WTC11 (cell line): ENCODE measurements around the gene MEAK7.

Experiments used
- ESRRA ChIP-seq: sonication (generic); formaldehyde crosslinking; IDR thresholded peaks from 2 replicates; pipeline ENCODE4 v1.8.1; 2022; ENCODE audit warnings: mild to moderate bottlenecking, missing genetic modification reagents, borderline replicate concordance
- FOXJ3 ChIP-seq: sonication (generic); formaldehyde crosslinking; IDR thresholded peaks from 2 replicates; pipeline ENCODE4 v1.9.0; 2021; ENCODE audit warnings: missing genetic modification reagents, mild to moderate bottlenecking, borderline replicate concordance
- JAZF1 ChIP-seq: fragments of 250-450 bp; sonication (Bioruptor Pico); IDR thresholded peaks from 2 replicates; pipeline ENCODE4 v1.9.0; 2021; ENCODE audit warnings: moderate library complexity, mild to moderate bottlenecking, inconsistent platforms
- JUN ChIP-seq: sonication (generic); formaldehyde crosslinking; IDR thresholded peaks from 2 replicates; pipeline ENCODE4 v1.8.0; 2023; ENCODE audit warnings: mild to moderate bottlenecking, missing genetic modification reagents
- MYBL2 ChIP-seq: sonication (generic); formaldehyde crosslinking; IDR thresholded peaks from 2 replicates; pipeline ENCODE4 v1.8.1; 2023; ENCODE audit warnings: mild to moderate bottlenecking, moderate library complexity, missing genetic modification reagents
- TEAD4 ChIP-seq: sonication (generic); formaldehyde crosslinking; IDR thresholded peaks from 2 replicates; pipeline ENCODE4 v1.8.0; 2022; ENCODE audit warnings: mild to moderate bottlenecking, missing genetic modification reagents
- TP53 ChIP-seq: sonication (generic); formaldehyde crosslinking; IDR thresholded peaks from 2 replicates; pipeline ENCODE4 v1.8.1; 2023; ENCODE audit warnings: mild to moderate bottlenecking, missing genetic modification reagents
- ZBTB21 ChIP-seq: sonication (generic); formaldehyde crosslinking; IDR thresholded peaks from 2 replicates; pipeline ENCODE4 v1.8.1; 2023; ENCODE audit warnings: mild to moderate bottlenecking, missing genetic modification reagents, borderline replicate concordance
- ZNF423 ChIP-seq: fragments of 250-450 bp; sonication (Bioruptor Pico); IDR thresholded peaks from 2 replicates; pipeline ENCODE4 v2.1.2; 2022; ENCODE audit warnings: mild to moderate bottlenecking, moderate library complexity
- TF ChIP-seq, protein P1 (sequence below): fragments of 200-600 bp; IDR thresholded peaks from 2 replicates; pipeline ENCODE4 v1.8.0; 2022; ENCODE audit warnings: antibody characterized with exemption
- TF ChIP-seq, protein P2 (sequence below): sonication (generic); formaldehyde crosslinking; IDR thresholded peaks from 2 replicates; pipeline ENCODE4 v1.8.0; 2023; ENCODE audit warnings: missing genetic modification reagents, mild to moderate bottlenecking, borderline replicate concordance
- TF ChIP-seq, protein P3 (sequence below): sonication (generic); formaldehyde crosslinking; IDR thresholded peaks from 2 replicates; pipeline ENCODE4 v1.8.0; 2022; ENCODE audit warnings: mild to moderate bottlenecking, missing genetic modification reagents
- TF ChIP-seq, protein P4 (sequence below): sonication (generic); formaldehyde crosslinking; IDR thresholded peaks from 2 replicates; pipeline ENCODE4 v1.8.1; 2022; ENCODE audit warnings: mild to moderate bottlenecking, moderate library complexity, missing genetic modification reagents
- TF ChIP-seq, protein P5 (sequence below): sonication (generic); formaldehyde crosslinking; IDR thresholded peaks from 2 replicates; pipeline ENCODE4 v1.8.1; 2022; ENCODE audit warnings: low read depth, missing genetic modification reagents, borderline replicate concordance

DNA sequence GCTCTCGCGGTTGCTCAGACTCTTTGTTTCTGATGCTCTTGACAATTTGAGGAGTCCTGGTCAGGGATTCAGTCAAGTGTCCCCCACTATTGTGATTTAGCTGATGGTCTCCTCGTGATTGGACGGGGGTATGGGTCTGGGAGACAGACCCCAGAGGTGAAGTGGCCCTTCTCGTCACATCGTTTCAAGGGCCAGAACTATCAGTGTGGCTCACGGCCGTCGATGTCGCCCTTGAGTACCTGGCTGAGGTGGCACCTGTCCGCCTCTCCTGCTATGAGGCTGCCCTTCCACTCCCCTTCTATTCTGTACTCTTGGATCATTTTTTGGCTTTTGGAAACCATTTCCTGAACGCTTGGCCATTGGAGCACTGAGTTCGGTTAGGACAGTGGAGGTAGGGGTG, 7.4 kb upstream of the MEAK7 start:
- TF ChIP-seq, protein P1, sequence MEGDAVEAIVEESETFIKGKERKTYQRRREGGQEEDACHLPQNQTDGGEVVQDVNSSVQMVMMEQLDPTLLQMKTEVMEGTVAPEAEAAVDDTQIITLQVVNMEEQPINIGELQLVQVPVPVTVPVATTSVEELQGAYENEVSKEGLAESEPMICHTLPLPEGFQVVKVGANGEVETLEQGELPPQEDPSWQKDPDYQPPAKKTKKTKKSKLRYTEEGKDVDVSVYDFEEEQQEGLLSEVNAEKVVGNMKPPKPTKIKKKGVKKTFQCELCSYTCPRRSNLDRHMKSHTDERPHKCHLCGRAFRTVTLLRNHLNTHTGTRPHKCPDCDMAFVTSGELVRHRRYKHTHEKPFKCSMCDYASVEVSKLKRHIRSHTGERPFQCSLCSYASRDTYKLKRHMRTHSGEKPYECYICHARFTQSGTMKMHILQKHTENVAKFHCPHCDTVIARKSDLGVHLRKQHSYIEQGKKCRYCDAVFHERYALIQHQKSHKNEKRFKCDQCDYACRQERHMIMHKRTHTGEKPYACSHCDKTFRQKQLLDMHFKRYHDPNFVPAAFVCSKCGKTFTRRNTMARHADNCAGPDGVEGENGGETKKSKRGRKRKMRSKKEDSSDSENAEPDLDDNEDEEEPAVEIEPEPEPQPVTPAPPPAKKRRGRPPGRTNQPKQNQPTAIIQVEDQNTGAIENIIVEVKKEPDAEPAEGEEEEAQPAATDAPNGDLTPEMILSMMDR: no peak
- TF ChIP-seq JUN (CRISPR knock-in tag): no peak
- TF ChIP-seq, protein P2, sequence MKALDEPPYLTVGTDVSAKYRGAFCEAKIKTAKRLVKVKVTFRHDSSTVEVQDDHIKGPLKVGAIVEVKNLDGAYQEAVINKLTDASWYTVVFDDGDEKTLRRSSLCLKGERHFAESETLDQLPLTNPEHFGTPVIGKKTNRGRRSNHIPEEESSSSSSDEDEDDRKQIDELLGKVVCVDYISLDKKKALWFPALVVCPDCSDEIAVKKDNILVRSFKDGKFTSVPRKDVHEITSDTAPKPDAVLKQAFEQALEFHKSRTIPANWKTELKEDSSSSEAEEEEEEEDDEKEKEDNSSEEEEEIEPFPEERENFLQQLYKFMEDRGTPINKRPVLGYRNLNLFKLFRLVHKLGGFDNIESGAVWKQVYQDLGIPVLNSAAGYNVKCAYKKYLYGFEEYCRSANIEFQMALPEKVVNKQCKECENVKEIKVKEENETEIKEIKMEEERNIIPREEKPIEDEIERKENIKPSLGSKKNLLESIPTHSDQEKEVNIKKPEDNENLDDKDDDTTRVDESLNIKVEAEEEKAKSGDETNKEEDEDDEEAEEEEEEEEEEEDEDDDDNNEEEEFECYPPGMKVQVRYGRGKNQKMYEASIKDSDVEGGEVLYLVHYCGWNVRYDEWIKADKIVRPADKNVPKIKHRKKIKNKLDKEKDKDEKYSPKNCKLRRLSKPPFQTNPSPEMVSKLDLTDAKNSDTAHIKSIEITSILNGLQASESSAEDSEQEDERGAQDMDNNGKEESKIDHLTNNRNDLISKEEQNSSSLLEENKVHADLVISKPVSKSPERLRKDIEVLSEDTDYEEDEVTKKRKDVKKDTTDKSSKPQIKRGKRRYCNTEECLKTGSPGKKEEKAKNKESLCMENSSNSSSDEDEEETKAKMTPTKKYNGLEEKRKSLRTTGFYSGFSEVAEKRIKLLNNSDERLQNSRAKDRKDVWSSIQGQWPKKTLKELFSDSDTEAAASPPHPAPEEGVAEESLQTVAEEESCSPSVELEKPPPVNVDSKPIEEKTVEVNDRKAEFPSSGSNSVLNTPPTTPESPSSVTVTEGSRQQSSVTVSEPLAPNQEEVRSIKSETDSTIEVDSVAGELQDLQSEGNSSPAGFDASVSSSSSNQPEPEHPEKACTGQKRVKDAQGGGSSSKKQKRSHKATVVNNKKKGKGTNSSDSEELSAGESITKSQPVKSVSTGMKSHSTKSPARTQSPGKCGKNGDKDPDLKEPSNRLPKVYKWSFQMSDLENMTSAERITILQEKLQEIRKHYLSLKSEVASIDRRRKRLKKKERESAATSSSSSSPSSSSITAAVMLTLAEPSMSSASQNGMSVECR (CRISPR knock-in tag): no peak
- TF ChIP-seq, protein P3, sequence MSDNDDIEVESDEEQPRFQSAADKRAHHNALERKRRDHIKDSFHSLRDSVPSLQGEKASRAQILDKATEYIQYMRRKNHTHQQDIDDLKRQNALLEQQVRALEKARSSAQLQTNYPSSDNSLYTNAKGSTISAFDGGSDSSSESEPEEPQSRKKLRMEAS (CRISPR knock-in tag): no peak
- no peak for TF ChIP-seq ZNF423 (CRISPR knock-in tag)
- TF ChIP-seq, protein P4, sequence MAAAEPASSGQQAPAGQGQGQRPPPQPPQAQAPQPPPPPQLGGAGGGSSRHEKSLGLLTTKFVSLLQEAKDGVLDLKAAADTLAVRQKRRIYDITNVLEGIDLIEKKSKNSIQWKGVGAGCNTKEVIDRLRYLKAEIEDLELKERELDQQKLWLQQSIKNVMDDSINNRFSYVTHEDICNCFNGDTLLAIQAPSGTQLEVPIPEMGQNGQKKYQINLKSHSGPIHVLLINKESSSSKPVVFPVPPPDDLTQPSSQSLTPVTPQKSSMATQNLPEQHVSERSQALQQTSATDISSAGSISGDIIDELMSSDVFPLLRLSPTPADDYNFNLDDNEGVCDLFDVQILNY (CRISPR knock-in tag): no peak
- TF ChIP-seq TP53: no peak
- no peak for TF ChIP-seq MYBL2
- no peak for TF ChIP-seq FOXJ3 (CRISPR knock-in tag)
- TF ChIP-seq, protein P5, sequence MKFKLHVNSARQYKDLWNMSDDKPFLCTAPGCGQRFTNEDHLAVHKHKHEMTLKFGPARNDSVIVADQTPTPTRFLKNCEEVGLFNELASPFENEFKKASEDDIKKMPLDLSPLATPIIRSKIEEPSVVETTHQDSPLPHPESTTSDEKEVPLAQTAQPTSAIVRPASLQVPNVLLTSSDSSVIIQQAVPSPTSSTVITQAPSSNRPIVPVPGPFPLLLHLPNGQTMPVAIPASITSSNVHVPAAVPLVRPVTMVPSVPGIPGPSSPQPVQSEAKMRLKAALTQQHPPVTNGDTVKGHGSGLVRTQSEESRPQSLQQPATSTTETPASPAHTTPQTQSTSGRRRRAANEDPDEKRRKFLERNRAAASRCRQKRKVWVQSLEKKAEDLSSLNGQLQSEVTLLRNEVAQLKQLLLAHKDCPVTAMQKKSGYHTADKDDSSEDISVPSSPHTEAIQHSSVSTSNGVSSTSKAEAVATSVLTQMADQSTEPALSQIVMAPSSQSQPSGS (CRISPR knock-in tag): no peak
- TF ChIP-seq TEAD4 (CRISPR knock-in tag): no peak
- no peak for TF ChIP-seq JAZF1 (CRISPR knock-in tag)
- TF ChIP-seq ESRRA (CRISPR knock-in tag): no peak
- no peak for TF ChIP-seq ZBTB21 (CRISPR knock-in tag)
